AG10803 (cell line): ENCODE results near the gene SYNPO2.
A peak's percentile ranks its signal among the peaks of the same experiment; 100 is the strongest.

Experiments used
- DNase-seq: peaks from one replicate; pipeline ENCODE4 v3.0.0; 2010; ENCODE audit warnings: low read depth
- H3K4me3 ChIP-seq: 2 replicates; pipeline ENCODE4 v1.5.1; 2011; ENCODE audit warnings: mild to moderate bottlenecking, low read length, control low read depth
- CTCF ChIP-seq: conservative IDR thresholded peaks from 2 replicates; pipeline ENCODE4 v1.5.1; 2011; ENCODE audit warnings: mild to moderate bottlenecking, low read length, control low read depth, inconsistent platforms

The SYNPO2 gene

GRCh38 chr4:119097282-119097900 is 208.7 kb downstream of the SYNPO2 start:
- no peak for TF ChIP-seq CTCF
- no peak for DNase-seq

GRCh38 chr4:119098306-119098705 is 209.7 kb downstream of the SYNPO2 start:
- no peak for TF ChIP-seq CTCF
- H3K4me3 ChIP-seq = no peak overlapping the region

More at GRCh38 chr4:119097282-119097900, 208.7 kb downstream of the SYNPO2 start:
- H3K4me3 ChIP-seq = no peak overlapping the region

GRCh38 chr4:119099227-119099810 is 210.7 kb downstream of the SYNPO2 start:
- H3K4me3 ChIP-seq = no peak overlapping the region
- TF ChIP-seq CTCF = no peak
- peak; percentile 84 for DNase-seq

More at GRCh38 chr4:119098306-119098705, 209.7 kb downstream of the SYNPO2 start:
- no peak for DNase-seq

- DNase-seq = peak; percentile 31
- no peak for TF ChIP-seq CTCF
- H3K4me3 ChIP-seq = no peak overlapping the region
Measured at GRCh38 chr4:119100655-119101054, 212.0 kb downstream of the SYNPO2 start.

- no peak overlapping the region for H3K4me3 ChIP-seq
- peak; percentile 99 for DNase-seq
- no peak for TF ChIP-seq CTCF
Measured at GRCh38 chr4:119103263-119103662, 214.6 kb downstream of the SYNPO2 start.

GRCh38 chr4:119104644-119105273 is 216.1 kb downstream of the SYNPO2 start:
- no peak overlapping the region for H3K4me3 ChIP-seq
- DNase-seq = no peak
- no peak for TF ChIP-seq CTCF

GRCh38 chr4:119105605-119106004 is 217.0 kb downstream of the SYNPO2 start:
- no peak for TF ChIP-seq CTCF
- DNase-seq = peak; percentile 26
- H3K4me3 ChIP-seq = no peak overlapping the region
